Fibroblast of pulmonary artery (primary cell): ENCODE data around the gene FMN2.

Experiments used
- DNase-seq: peaks from one replicate; pipeline ENCODE4 v3.0.0-alpha.2; 2010; ENCODE audit warnings: low read depth
- H3K4me3 ChIP-seq: replicated peaks from 2 replicates; pipeline ENCODE4 v1.5.1; 2011; ENCODE audit warnings: low read depth, mild to moderate bottlenecking, control low read depth, low read length, moderate library complexity
- CTCF ChIP-seq: IDR thresholded peaks from 2 replicates; pipeline ENCODE4 v1.5.1; 2011; ENCODE audit warnings: mild to moderate bottlenecking, control low read depth, low read length, inconsistent platforms; ENCODE audit errors: missing control alignments

FMN2 gene

GRCh38 chr1:240201931-240202330, 110.2 kb downstream of the FMN2 start:
- TF ChIP-seq CTCF: no peak
- DNase-seq: no peak
- H3K4me3 ChIP-seq: no peak overlapping the region

GRCh38 chr1:240207073-240207709, 115.5 kb downstream of the FMN2 start:
- no peak for DNase-seq
- TF ChIP-seq CTCF: no peak
- H3K4me3 ChIP-seq: no peak overlapping the region

GRCh38 chr1:240210026-240210425, 118.3 kb downstream of the FMN2 start:
- H3K4me3 ChIP-seq: no peak overlapping the region
- TF ChIP-seq CTCF: no peak
- no peak for DNase-seq

- DNase-seq: no peak
- no peak overlapping the region for H3K4me3 ChIP-seq
- no peak for TF ChIP-seq CTCF
Observed at GRCh38 chr1:240212556-240212955, 120.9 kb downstream of the FMN2 start.

- TF ChIP-seq CTCF: no peak
- H3K4me3 ChIP-seq: no peak overlapping the region
- DNase-seq: no peak
Observed at GRCh38 chr1:240217403-240217802, 125.7 kb downstream of the FMN2 start.

- DNase-seq: no peak
- H3K4me3 ChIP-seq: no peak overlapping the region
- no peak for TF ChIP-seq CTCF
Observed at GRCh38 chr1:240219104-240219503, 127.4 kb downstream of the FMN2 start.

GRCh38 chr1:240226102-240226501, 134.4 kb downstream of the FMN2 start:
- H3K4me3 ChIP-seq: no peak overlapping the region
- DNase-seq: no peak
- no peak for TF ChIP-seq CTCF
